SK-N-SH (cell line): Measurements from ENCODE around the gene GUCD1.

ENCODE experiments used
- EP300 ChIP-seq, 2 experiments: IDR thresholded peaks; 2 replicates each; pipeline versions ENCODE4 v1.4.0 to v1.6.1; 2012; ENCODE audit warnings: borderline replicate concordance in 1 of 2, low read depth in 1 of 2, low read length in 1 of 2
- GABPA ChIP-seq: IDR thresholded peaks from 2 replicates; pipeline ENCODE4 v1.4.0; 2012; ENCODE audit warnings: low read depth, mild to moderate bottlenecking
- TF ChIP-seq, protein P1 (sequence below): IDR thresholded peaks from 2 replicates; pipeline ENCODE4 v1.6.1; 2012; ENCODE audit warnings: mild to moderate bottlenecking, low read depth, low read length, moderate library complexity

DNA sequence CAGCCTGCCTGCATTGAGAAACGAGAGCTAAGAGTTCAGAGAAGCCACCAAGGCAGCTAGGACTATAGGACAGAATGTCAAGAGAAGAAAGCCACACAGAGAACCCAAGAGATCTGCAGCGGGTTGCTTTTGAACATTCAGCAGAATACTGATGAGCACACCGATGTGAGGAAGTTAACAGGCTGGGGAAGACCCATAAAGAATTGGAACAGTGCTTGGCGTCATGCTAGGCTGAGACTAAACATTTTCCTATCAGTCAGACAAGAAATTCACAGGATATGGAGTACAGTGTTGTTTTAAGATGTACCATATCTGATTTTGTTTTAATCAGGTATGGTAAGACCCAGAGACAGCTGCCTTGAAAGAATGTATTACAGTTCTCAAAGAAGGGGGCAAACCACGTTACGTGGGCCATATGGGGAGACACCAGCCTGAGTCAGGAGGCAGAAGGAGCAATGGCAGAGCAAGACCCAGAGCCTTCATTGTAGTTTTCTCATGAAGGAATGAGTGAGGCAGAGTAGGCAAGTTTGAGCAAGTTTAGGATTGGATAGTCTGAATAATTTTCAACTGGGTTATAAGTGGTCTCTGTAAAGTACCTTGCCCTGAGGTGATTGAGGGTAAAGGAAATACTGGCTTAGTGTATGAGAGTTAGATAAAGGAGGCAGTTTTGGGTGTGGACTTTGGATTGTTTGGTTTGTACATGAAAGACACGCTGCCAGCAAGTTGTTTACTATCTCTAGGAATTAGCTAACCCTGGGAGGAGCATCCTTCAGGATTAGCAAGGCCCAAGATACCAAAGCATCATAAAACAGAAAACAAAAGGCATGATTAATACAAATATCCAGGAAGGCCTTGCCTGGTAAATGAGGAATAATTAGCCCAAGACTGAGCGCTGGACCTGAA is 23.7 kb upstream of the GUCD1 start:
- TF ChIP-seq, protein P1, sequence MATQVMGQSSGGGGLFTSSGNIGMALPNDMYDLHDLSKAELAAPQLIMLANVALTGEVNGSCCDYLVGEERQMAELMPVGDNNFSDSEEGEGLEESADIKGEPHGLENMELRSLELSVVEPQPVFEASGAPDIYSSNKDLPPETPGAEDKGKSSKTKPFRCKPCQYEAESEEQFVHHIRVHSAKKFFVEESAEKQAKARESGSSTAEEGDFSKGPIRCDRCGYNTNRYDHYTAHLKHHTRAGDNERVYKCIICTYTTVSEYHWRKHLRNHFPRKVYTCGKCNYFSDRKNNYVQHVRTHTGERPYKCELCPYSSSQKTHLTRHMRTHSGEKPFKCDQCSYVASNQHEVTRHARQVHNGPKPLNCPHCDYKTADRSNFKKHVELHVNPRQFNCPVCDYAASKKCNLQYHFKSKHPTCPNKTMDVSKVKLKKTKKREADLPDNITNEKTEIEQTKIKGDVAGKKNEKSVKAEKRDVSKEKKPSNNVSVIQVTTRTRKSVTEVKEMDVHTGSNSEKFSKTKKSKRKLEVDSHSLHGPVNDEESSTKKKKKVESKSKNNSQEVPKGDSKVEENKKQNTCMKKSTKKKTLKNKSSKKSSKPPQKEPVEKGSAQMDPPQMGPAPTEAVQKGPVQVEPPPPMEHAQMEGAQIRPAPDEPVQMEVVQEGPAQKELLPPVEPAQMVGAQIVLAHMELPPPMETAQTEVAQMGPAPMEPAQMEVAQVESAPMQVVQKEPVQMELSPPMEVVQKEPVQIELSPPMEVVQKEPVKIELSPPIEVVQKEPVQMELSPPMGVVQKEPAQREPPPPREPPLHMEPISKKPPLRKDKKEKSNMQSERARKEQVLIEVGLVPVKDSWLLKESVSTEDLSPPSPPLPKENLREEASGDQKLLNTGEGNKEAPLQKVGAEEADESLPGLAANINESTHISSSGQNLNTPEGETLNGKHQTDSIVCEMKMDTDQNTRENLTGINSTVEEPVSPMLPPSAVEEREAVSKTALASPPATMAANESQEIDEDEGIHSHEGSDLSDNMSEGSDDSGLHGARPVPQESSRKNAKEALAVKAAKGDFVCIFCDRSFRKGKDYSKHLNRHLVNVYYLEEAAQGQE, result no peak
- TF ChIP-seq GABPA (no peak), EP300 (IDR thresholded peaks at IDR 0.05; ENCODE audit: borderline replicate concordance in 1 of 2, low read depth in 1 of 2, low read length in 1 of 2) (no peak)
